ENCODE data around the gene ACOXL.
"Not testable (repeated sequence)": the region's sequence is repeated elsewhere in the genome, so short reads cannot be mapped to it uniquely, and the experiment has no call there.

Gene ACOXL

DNA sequence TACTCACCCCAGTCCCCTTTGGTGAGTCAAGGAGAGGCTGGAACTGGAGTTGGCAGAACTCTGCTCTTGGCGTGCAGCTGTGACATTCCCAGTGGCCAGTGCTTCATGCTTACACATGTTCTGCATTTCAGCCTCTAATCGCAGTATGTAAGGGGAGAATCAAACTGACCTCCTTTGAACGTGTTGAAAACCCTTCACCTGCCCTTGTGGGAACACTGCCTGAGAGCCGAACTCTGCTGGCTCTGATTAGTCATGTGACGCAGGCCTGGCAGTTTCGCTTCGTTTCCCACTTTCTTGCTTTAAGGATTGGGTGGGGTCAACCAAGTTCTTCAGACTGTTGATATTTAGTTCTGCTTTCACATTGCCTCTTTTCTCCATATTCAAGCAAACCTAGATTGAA, 214.5 kb downstream of the ACOXL start:
- DNase-seq: no peak

DNA sequence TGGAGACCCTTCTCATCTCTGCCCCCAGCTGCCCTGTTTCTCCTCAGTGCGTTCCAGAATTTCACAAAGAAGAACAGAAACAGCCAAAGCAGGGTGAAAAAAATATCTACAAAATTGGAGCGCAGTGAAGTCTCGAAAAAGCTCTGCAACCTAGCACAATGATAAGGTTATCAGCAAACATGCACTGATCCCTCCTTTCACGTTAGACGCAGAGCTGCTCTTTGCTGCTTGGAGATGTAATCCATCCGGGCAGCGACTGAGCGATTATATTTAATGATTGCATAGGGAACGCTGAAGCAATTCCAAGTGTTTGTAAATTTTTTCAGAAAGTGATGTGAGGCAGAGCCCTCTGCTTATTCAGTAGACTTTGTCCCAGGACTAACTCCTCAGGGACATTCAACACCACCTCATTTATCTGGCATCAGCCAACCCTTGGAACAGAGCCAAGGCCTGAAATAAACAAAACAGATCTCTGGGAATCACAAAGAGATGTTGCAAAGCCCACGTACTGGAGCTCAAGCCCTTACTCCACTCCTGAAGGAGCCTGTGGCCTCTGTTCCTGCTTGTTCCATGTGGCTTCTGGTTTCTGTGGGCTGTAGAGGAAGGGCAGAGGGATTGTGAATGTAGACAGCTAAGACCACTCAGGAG, 215.8 kb downstream of the ACOXL start:
- no peak for DNase-seq

DNA sequence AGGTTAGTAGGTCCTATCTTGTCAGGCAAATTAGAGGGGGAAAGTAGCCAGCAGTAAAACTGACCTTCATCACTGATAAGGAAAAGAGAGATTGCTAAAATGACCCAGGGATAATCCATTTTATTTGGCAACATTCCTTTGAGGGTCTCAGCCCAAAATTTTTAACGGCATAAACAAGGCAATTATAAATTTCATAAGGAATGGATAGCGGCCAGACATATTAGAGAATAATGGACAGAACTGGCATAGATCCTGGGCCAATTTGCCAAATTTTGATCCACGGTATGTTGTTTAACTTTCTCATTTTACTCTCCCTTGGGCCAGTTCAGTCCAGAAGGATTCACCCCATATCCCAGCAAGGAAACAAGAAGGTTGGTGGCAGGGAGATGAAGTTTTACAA, 217.9 kb downstream of the ACOXL start:
- DNase-seq: no peak

DNA sequence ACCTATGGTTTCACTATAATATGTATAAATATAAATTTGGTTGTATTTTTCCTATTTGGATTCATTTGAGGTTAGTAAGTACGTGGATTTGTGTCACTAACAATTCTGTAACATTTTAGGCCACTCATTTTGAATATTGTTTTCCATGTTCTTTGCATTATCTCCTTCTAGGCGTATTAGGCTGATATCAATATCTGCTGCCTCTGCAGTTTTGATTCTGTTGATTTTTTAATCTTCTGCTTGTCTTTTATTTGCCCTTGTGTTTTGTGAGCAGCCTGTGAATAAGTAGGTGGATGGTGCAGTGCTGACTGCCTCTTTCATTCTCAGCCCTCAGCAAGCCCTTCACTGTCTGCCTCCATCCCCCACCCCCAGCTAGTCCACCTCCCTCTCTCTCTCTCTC, 222.7 kb downstream of the ACOXL start:
- DNase-seq: no peak

DNA sequence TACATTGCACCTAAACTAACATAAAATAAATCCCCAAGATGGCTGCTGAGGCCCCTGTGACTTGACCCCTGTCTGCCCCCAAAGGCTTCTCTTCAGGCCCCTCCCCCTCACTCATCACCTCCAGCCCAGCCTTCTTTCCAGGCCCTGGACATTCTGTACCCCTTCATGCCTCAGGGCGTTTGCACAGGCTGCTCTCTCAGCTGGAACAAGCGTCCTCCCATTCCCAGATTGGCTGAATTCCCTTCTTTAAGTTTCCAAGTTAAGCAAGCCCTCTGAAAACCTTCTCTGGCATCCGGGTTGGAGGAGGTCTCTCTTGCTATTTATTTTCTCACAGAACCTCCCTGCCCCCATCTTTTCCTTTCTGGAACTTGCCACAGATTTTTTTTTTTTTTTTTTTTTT, 223.2 kb downstream of the ACOXL start:
- DNase-seq: no peak

DNA sequence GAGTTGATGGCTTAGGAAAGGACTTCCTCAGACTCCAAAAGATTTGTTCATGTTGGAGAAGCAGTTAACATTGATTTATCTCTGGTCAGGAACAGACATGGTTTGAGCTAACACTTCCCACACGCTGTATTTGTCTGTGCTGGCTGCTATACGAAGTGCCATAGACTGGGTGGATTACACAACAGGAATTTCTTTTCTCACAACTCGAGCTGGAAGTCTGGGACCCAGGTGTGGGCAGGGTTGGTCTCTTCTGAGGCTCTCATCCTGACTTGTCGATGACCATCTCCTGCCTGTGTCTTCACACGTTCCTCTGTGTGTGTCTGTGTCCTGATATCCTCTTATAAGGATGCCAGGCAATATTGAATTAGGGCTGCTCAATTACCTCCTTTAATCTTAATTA, 224.9 kb downstream of the ACOXL start:
- no peak for DNase-seq

DNA sequence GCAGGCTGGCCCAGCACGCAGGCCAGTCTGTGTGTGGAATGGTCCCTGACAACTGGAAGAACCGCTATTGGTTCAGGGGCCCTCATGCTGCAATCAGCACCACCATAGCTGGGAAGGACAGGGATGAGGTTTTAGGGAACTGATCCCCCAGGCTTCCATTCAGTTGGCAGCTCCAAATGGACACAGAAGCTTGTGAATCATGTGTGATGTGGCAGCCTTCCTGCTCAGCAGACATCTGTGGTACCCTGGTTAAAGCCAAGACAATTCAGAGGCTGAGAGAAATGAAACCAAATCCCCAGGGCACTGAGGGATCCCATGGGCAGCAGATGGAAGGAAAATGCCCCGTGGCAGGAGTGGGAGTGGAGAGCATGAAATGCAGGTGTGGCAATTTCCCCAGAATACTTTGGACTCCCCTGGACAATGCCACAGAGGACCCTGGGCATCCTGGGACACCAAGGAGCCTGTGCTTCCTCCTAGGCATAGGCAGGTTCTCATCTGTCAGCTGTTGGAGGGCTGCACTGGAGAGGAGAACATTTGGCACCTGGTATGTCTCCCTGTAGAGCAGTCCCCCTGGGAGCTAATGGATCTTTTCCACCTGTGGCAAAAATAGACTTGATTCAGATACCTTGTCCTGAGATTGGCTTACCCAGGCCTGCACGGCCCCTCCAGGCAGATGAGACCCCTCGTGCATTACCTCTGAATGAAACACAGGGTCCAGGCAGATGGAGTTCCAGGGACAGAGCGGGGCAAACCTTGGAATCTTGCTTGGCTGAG, 226.2 kb downstream of the ACOXL start:
- DNase-seq: no peak

DNA sequence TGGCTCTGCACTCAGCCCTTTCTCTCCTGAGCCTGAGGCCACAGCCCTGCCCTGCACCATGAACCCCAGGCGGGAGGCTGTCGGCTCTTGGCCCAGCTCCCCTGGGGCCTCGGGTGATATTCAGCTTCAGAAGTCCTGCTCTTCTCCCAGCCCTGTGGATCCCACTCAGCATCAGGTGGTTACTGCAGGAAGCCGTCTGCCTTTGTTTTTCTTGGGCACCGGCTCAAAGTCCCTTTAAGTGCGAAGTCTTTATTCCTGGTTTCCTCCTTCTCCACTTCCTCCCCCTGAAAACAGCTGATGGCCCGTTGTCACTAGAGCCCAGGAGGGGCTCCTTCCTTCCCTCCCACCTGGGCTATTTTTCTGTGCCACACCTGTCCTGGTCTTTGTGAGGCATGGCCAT, 226.8 kb downstream of the ACOXL start:
- DNase-seq: no peak

DNA sequence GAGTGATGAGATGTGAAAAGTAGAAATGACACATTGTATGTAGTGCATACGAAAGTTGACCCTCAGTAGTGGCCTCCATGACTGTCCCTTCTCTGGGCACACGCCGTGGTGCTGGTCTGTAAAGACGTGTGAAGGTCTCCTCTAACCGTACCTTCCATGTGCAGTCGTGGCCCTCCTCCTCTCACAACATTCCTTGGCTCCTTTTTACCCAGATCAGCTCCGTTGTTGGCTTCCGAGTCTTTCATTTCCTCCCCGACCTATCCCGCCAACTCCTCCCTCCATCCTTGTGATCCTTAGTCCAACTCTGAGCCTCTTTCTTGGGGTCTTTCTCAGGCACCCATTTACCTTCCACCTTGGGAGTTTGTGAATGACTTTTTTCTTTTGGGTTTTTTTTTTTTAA, 227.9 kb downstream of the ACOXL start:
- no peak for DNase-seq

DNA sequence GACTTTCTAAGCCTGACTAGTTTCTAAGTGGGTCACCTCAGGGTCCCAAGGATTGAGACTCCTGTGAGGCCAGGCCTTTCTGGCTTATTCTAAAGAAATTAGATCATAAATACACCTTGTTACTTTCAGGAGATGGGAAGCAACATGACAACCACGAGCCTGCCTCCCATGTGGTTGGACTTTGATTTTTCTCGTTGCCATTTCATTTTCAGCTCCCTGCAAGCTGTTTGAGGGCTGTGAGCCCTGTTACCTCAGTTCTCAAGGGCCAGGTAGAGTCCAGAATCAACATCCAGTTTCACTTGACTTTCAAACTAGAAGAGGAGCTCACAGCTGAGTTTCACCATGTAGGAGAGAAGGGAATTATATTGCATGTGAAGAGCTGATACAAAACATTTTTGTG, 228.6 kb downstream of the ACOXL start:
- no peak for DNase-seq

DNA sequence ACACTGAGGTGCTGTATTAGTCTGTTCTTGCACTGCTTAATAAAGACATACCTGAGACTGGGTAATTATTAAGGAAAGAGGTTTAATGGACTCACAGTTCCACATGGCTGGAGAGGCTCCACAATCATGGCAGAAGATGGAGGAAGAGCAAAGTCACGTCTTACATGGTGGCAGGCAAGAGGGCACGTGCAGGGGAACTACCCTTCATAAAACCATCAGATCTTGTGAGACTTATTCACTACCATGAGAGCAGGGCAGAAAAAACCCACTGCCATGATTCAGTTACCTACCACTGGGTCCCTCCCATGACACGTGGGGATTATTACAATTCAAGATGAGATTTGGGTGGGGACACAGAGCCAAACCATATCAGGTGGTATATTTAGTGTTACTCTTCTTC, 229.3 kb downstream of the ACOXL start:
- DNase-seq: not testable (repeated sequence)

DNA sequence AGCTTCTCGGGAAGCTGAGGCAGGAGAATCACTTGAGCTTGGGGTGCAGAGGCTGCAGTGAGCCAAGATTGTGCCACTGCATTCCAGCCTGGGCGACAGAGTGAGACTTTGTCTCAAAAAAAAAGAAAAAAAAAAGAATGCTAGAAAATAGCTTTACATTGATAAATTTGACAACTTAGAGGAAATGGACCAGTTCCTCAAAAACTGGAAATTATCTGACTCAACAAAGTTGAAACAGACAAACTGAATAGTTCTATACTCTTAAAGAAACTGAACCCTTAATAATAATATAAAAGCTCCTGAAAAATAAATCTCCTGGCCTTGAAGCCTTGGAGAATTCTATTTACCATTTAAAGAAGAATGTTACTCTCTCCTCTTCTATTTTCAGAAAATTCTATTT, 237.3 kb downstream of the ACOXL start:
- no peak for DNase-seq

DNA sequence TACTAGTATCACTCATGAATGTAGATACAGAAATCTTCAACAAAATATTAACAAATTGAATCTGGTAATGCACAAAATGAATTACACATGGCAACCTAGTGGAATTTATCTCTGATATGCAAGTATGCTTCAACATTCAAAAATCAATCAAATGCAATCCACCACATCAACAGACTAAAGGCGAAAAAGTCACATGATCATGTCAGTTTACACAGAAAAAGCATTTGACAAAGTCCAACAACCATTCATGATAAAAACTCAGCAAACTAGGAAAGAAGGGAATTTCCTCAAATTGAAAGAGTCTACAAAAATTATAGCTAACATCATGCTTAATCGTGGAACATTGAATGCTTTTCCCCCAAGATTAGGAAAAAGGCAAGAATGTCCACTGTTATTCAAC, 237.8 kb downstream of the ACOXL start:
- no peak for DNase-seq

DNA sequence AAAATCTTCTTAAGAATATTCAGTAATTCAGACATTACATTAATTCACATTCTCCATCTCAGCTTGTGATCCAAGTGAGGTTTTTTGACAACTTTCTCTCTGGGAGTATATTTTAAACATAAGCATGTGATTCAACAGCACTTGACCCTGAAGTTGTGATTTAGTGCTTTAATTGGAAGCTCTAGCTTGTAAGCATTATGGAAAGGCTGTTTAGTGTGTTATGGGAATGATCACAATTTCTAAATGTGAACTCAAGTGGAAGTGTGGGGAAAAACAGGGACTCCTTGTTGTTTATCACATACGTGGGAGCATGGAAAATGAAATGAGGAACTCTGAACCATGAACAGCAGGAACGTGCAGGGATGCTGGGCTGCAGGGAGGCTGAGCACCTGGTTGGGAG, 239.4 kb downstream of the ACOXL start:
- DNase-seq: no peak

DNA sequence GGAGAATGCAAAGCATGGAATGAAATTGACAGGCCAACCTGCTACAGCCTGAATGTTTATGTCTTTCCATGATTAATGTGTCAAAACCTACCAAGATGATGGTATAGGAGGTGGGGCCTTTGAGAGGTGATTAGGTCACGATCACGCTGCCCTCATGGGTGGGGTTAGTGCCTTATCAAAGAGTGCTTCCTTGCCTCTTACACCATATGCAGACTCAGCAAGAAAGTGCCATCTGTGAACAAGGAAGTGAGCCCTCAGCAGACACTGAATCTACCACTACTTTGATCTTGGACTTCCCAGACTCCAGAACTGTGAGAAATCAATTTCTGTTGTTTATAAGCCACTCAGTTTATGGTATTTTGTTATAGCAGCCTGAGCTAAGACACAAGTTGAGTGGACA, 240.9 kb downstream of the ACOXL start:
- DNase-seq: no peak

DNA sequence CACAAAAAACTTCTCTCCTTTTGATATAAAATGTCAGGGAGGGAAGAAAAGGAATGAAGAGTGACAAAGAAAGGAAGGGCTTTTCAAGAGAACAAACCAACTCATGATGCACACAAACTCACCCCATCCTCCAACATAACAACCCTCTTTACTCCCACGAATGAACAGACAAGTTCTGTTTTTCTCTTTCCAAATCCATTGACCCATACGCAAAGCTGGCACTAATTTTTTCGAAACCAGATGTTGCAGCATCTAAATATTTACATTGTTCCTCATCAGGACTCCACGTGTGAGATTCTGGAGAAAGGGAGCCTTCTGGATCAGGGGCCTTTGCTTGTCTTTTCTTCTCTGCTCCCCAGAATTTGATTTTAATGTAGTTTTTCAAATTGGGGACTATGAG, 245.0 kb downstream of the ACOXL start:
- no peak for DNase-seq

DNA sequence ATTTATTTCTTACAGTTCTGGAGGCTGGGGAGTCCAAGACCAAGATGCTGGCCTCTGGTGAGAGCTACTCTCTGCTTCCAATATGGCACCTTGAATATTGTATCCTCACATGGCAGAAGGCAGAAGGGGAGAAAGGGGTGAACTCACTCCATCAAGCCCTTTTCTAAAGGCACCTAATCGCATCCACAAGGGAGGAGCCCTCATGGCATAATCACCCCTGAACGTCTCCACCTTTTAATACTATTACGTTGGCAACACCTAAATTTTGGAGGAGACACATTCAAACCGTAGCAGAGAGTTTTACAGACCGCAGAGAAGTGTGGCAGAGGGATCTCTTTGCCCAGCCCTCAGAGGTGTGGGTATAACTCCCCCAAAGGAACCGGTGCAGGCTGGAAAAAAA, 245.8 kb downstream of the ACOXL start:
- DNase-seq: no peak

DNA sequence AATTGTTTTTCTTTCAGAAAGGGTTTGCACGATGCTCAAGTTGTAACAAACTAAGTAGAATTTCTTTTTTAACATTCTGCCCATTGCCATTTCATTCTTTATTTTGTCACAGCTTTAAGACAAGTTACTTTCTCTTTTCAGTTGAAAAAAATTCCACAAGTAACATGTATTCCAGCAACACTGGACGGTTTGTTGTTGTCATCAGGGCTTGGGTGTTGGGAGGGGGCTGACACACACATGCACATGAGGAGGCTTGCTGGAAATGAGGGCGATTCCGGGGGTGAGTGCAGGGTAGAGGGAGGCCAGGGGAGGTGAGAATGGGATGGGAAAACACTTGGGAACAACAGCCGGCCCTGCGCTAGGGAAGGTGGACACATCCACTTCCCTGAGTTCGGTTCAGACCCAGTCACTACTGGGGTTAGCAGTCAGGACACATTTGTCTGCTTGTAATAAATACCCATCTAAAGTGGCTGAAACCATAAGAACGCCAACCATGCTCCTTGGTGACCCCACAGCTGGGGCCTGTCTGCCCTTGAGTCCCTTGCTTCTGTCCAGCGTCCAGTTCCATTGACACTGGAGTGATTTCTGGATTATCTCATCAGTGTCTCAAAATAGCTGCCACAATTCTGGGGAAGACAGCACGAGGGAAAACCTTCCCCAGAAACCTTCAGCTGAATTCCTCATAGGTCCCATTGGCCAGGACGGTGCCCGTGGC, 246.5 kb downstream of the ACOXL start:
- no peak for DNase-seq

DNA sequence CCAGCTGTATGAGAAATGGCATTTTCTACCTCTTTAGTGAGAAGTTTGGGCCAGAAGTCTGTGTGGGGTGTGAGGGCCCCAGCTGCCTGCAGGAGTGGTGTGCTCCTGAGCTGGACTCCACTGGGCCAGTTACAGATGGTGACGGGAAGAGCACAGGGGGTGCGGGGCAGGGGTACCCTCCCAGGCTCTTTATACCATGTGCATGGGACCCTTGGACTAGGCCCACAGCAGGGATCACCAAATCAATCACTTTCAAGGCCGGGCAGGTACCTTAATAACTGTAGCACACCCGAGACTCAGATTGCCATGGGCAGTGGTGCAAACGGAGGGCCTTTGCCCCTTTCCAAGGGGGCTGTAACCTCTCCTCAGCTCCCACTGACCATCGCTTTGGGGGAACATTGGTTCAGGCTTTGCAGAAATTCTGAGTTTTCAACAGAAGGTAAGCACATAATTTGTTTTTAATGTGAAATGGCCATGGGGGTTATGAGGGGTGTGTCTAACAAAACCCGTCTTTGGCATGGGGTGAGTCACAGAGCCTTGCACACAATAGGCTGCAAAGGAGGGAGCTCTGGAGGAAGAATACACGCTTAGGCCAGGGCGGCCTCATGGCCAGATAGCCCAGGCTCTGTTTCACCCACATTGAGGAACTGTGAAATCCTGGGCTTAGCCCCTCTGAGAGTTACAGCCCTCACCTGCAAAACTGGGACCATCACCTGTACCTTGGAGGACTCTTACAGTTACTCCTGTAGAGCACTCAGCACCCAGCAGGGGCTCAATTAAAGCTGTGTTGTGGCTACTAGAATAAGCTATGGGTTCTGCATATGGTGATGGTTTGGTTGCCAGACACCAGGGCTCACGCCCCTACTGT, 247.3 kb downstream of the ACOXL start:
- peak; percentile 7 for DNase-seq

DNA sequence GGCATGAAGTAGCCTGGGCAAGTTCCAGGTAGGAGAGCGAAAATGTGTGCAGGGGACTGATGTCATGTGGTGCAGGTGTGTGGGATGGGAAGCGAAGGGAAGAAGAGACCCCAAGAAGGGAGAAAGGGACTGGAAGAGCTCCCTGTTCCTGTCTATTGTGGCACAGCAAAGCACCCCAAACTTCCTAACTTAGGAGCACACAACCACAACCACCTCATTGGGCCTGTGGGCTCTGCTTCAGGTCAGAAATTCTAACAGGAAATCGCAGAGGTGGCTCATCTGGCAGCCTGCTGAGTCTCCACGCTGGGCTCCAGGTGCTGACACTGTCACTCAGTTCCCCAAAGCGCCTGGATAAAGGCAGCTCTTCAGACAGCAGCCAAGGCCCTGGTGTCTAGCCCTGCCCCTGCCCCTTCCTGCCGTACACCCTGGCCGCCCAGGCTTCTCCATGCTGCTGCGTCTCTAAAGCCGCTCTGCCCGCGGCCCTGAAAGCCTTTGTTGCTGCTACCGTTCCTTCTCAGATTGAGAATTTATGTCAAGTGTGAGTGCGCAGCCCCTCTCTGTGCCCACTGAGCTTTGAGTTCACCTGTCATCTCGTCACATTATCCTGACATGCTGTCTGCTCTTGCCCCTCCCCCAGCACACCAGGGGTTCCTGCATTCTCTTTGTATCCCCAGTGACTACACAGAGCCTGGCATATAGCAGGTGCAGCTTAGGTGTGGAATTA, 248.1 kb downstream of the ACOXL start:
- DNase-seq: no peak

DNA sequence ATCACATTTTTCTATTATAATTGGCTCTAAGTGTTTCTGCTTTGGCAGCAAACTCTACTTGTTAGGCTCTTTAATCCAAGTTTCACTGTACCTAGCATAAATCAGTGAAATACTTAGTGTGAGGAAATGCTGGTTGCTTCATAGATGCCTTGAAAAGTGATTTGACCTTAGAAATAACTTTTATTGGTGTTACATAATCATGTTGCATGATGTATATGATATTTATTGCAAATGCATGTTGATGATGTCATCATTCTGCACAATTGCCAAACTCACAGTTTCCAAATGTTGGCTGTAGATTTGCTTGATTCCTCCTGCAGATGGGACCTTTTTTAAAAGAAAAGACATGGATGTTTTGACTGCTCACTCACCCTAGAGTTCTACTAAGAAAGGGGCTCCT, 250.8 kb downstream of the ACOXL start:
- DNase-seq: no peak

DNA sequence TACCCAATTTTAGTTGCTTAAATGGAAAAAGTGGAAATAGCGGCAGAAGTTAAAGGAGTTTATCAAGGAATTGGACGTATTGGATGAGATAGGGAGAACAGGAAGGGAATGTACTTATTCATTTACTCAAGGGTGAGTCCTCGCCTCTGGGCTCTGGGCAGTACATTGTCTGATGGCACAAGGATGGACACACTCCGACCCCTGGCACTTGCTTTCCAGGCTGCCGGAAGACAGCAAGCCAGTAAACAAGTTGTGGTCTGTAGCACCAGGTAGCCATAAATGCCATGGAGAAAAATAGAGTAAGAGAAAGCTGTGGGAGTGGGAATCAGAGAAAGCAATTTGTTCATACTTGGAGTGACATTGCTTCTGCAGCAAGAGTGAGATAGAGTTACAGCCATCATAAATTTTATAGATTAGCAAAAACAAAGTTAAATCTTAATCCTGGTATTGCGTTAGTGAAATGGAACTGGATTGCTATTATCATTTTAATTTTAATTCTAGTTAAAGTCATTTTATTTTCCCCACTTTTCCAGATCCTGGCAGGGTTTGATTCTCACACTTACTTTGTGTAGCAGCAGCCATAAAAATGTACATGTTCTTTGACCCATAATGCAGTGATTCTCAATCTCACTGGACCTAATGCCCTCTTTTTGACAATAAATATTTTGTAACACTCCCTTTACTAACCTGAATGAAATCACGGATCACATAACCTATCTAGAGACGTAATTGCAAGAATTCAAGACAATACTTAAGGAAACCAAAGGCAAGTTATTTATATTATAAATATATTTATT, 252.5 kb downstream of the ACOXL start:
- no peak for DNase-seq

Data from NCI-H187 treated with DMSO at 0.1 percent for 48 hours (cell line).